Gastroesophageal sphincter (tissue), 4 donors: ENCODE measurements around the gene GORAB. TPM values are rescaled to one million over a fixed set of nuclear protein-coding genes. Genes with fewer than 3 reads are reported as not detected.

Source experiments
- ATAC-seq: fragments of 150-250 bp; one replicate; pipeline ENCODE4 v1.9.1; 2016; ENCODE audit warnings: mild to moderate bottlenecking, moderate library complexity
- H3K27ac ChIP-seq, 4 donors: fragments of 200-600 bp; sonication (generic) in 3 of 4; 1 replicate in 3 of 4; 2 replicates in 1 of 4; pipeline ENCODE4 v1.5.1; 2016 to 2019
- H3K27me3 ChIP-seq: fragments of 200-600 bp; sonication (generic); one replicate; pipeline ENCODE4 v1.5.1; 2019
- H3K36me3 ChIP-seq, 2 donors: fragments of 200-600 bp; sonication (generic); one replicate each; pipeline ENCODE4 v1.5.1; 2019; ENCODE audit warnings: control low read depth in 1 of 2
- H3K4me1 ChIP-seq, 3 donors: fragments of 200-600 bp; sonication (generic); 1 replicate in 2 of 3; 2 replicates in 1 of 3; pipeline ENCODE4 v1.5.1; 2016 to 2019; ENCODE audit warnings: control low read depth in 2 of 3
- H3K4me3 ChIP-seq, 2 donors: fragments of 200-600 bp; sonication (generic); one replicate each; pipeline ENCODE4 v1.5.1; 2019; ENCODE audit warnings: mild to moderate bottlenecking in 1 of 2, moderate library complexity in 1 of 2
- H3K9me3 ChIP-seq, 3 donors: fragments of 200-600 bp; sonication (generic); one replicate each; pipeline ENCODE4 v1.5.1; 2017 to 2019; ENCODE audit warnings: control low read depth in 2 of 3
- EP300 ChIP-seq: sonication (generic); formaldehyde crosslinking; IDR thresholded peaks from one replicate; pipeline ENCODE4 v1.6.1; 2017; ENCODE audit warnings: antibody characterized with exemption, mild to moderate bottlenecking
- POLR2A ChIP-seq, 2 donors: fragments of 450-650 bp; IDR thresholded peaks; one replicate each; pipeline ENCODE4 v1.6.1; 2017; ENCODE audit warnings: antibody characterized with exemption in 2 of 2, mild to moderate bottlenecking in 2 of 2, moderate library complexity in 1 of 2
- POLR2AphosphoS5 ChIP-seq: sonication (generic); formaldehyde crosslinking; IDR thresholded peaks from one replicate; pipeline ENCODE4 v1.6.1; 2017; ENCODE audit warnings: antibody characterized with exemption
- WGBS, 2 donors: methylation state at CpG; one replicate each; pipeline ENCODE4 v1.1.5; 2018; ENCODE audit warnings: low coverage in 1 of 2; 5-methylcytosine and 5-hydroxymethylcytosine counted together
- total RNA-seq, 4 donors: library from RNA; depleted of rRNA; stranded (reverse); fragments of >200 nt; gene quantifications; one replicate each; pipeline ENCODE4 v1.1.0, GENCODE V29; 2016
- TF ChIP-seq, protein P1 (sequence below), 4 experiments: fragments of 200-600 bp in 2 of 4; fragments of 450-650 bp in 2 of 4; sonication (generic) in 1 of 4; IDR thresholded peaks; one replicate each; pipeline ENCODE4 v1.5.1; 2017 to 2019; ENCODE audit warnings: antibody characterized with exemption in 4 of 4, mild to moderate bottlenecking in 2 of 4, moderate library complexity in 2 of 4

Gene GORAB
- total RNA-seq, 4 donors from 2014 or later: 5.9 to 18.0 (median 8.8) TPM

DNA sequence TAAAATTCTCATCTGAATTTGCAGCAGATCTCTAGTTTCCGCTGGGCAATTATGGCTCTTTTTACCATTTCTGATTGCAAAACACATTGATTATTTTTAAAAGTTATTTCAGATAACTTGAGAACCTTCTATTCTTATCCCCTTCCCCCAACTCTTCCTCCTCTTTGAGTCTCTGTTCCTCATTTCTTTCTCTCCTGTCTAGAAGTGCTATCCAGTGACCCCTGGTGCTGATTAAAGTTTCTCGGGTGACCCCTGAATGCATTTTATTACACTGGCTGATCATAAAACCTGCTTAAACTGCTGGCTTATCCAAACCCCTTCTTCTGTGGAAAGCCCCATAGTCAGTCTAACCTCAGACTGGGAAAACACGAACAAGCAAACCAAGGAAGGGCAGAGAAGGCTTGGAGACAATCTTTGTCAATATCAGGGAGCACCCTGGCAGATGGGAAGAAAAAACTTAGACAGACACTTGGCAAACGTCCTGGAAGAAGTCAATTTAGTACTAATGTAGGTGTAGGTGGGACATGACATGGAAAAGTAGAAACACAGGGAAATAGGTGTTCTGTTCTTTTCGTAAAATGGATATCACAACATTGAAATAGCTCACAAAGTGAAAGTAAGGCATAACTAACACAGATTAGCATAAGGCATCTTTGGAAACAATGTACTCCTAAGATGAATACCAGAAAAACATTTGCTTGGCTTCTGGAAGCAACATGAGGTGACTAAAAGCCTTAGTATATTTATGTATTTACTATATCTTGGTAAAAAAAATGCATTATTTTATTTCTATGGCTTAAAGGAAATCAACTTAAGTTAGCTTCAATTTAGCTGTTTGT lies 61.4 kb downstream of the GORAB start:
- 52 to 60% methylated on average over 3 to 4 of the region's 5 CpGs for WGBS, 2 donors
- no peaks in the 10 kb centered on the region for H3K36me3 ChIP-seq
- TF ChIP-seq, protein P1, sequence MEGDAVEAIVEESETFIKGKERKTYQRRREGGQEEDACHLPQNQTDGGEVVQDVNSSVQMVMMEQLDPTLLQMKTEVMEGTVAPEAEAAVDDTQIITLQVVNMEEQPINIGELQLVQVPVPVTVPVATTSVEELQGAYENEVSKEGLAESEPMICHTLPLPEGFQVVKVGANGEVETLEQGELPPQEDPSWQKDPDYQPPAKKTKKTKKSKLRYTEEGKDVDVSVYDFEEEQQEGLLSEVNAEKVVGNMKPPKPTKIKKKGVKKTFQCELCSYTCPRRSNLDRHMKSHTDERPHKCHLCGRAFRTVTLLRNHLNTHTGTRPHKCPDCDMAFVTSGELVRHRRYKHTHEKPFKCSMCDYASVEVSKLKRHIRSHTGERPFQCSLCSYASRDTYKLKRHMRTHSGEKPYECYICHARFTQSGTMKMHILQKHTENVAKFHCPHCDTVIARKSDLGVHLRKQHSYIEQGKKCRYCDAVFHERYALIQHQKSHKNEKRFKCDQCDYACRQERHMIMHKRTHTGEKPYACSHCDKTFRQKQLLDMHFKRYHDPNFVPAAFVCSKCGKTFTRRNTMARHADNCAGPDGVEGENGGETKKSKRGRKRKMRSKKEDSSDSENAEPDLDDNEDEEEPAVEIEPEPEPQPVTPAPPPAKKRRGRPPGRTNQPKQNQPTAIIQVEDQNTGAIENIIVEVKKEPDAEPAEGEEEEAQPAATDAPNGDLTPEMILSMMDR (IDR thresholded peaks at IDR 0.05): no peak
- TF ChIP-seq EP300 (no peak), POLR2A (IDR thresholded peaks at IDR 0.05) (no peak), POLR2AphosphoS5 (no peak)
- H3K9me3 ChIP-seq: peaks cover 0 to 21% (median 0%) of the 10 kb centered on the region in 3 donors
- no peaks in the 10 kb centered on the region for H3K4me1 ChIP-seq
- H3K4me3 ChIP-seq: no peak overlapping the region
- H3K27ac ChIP-seq: no peak overlapping the region
- no peak for ATAC-seq
- H3K27me3 ChIP-seq: peaks cover 5% of the 10 kb centered on the region

DNA sequence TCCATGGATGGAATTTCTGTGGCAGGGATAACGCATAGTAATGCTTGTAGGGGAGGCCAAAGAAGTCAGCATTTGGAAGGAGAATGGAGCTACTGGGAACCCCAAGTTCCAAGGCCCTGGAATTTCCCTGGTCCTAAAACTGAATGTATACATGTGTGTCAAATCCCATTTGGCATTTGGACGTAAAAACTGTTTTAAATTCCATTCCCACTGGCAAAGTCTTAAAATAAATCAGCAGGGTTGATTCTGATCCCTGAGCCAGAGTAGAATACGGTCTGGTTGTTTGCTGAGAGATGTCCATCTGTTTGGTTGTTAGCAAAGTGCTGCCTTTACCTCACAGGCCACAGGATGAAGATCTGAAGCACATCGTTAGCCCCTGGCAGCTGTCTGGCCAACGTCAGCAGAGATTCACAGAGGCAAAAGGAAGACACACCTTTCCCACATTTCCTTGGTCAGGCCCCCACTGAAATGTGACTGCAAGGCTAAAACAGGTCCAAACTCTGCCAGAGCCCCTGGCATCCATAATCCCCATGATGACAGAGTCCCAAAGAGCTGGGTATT lies 62.2 kb downstream of the GORAB start:
- WGBS, 2 donors: 59 to 74% methylated on average over 2 to 5 of the region's 5 CpGs

DNA sequence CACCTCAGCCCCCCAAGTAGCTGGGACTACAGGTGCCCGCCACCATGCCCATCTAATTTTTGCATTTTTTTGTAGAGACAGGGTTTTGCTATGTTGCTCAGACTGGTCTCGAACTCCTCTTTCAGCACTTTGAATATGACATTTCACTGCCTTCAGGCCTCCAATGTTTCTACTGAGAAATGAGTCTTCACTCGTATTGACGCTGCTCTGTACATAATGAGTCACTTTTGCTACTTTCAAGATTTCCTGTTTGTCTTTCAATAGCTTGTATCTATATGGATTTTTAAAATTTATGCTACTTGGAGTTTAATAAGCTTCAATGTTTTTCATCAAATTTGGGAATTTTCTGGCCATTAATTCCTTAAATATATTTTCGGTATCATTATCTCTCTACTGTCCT lies 64.7 kb downstream of the GORAB start:
- TF ChIP-seq POLR2A (IDR thresholded peaks at IDR 0.05) (no peak), EP300 (no peak), POLR2AphosphoS5 (no peak)
- TF ChIP-seq, protein P1 (IDR thresholded peaks at IDR 0.05): no peak
- Histone ChIP-seq H3K9me3 (peaks cover 0 to 25% (median 0%) of the 10 kb centered on the region in 3 donors), H3K27me3 (no peaks in the 10 kb centered on the region), H3K4me1 (no peaks in the 10 kb centered on the region), H3K4me3 (no peak overlapping the region), H3K36me3 (no peaks in the 10 kb centered on the region), H3K27ac (no peak overlapping the region)
- 87 to 88% methylated on average over 5 of the region's 5 CpGs for WGBS, 2 donors
- ATAC-seq: no peak

More for the DNA sequence above, 62.2 kb downstream of the GORAB start:
- H3K4me3 ChIP-seq: no peak overlapping the region
- no peak for ATAC-seq
- H3K4me1 ChIP-seq: no peaks in the 10 kb centered on the region
- H3K27ac ChIP-seq: no peak overlapping the region
- H3K9me3 ChIP-seq: peaks cover 0 to 21% (median 0%) of the 10 kb centered on the region in 3 donors
- no peaks in the 10 kb centered on the region for H3K36me3 ChIP-seq
- H3K27me3 ChIP-seq: no peaks in the 10 kb centered on the region
- TF ChIP-seq POLR2A (IDR thresholded peaks at IDR 0.05): no peak
- TF ChIP-seq EP300: no peak
- TF ChIP-seq, protein P1 (IDR thresholded peaks at IDR 0.05): no peak
- no peak for TF ChIP-seq POLR2AphosphoS5

DNA sequence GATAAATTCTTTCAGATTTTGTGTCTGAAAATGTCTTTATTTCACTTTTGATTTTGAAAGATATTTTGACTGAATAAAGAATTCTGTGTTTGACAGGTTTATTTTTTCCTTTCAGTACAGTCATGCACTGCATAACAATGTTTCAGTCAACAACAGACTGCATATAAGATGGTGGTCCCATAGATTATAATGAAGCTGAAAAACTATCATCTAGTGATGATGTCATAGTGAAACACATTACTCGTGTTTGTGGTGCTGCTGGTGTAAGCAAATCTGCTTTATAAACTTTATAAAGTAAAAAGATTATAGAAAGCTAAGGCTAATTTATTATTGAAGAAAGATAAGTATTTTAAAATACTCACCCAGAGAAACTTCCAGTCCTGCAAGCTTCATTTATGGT lies 66.7 kb downstream of the GORAB start:
- no peak overlapping the region for H3K27ac ChIP-seq
- H3K4me3 ChIP-seq: no peak overlapping the region
- no peak for ATAC-seq
- TF ChIP-seq POLR2AphosphoS5: no peak
- TF ChIP-seq, protein P1 (IDR thresholded peaks at IDR 0.05): no peak
- TF ChIP-seq POLR2A (IDR thresholded peaks at IDR 0.05): no peak
- no peak for TF ChIP-seq EP300
- WGBS, 2 donors: 63 to 72% methylated on average over 1 of the region's 1 CpG
- H3K36me3 ChIP-seq: no peaks in the 10 kb centered on the region
- H3K9me3 ChIP-seq: peaks cover 0 to 29% (median 0%) of the 10 kb centered on the region in 3 donors
- no peaks in the 10 kb centered on the region for H3K4me1 ChIP-seq
- H3K27me3 ChIP-seq: no peaks in the 10 kb centered on the region

DNA sequence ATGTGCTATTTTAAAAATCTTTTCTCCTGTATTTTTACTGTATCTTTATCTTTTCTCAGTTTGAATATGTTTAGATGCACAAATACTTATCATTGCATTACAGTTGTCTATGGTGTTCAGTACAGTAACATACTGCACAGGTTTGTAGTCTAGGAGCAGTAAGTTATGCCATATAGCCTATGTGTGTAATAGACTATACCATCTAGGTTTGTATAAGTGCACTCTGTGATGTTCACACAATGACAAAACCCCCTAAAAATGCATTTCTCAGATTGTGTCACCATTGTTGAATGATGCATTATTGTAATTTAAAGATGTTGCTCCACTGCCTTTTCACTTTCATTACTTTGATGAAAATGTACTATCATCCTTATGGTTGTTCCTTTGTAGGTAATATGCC lies 67.1 kb downstream of the GORAB start:
- Histone ChIP-seq H3K4me1 (no peaks in the 10 kb centered on the region), H3K4me3 (no peak overlapping the region), H3K27ac (no peak overlapping the region), H3K9me3 (peaks cover 0 to 29% (median 0%) of the 10 kb centered on the region in 3 donors), H3K27me3 (no peaks in the 10 kb centered on the region), H3K36me3 (no peaks in the 10 kb centered on the region)
- TF ChIP-seq POLR2A (IDR thresholded peaks at IDR 0.05): no peak
- no peak for TF ChIP-seq POLR2AphosphoS5
- TF ChIP-seq, protein P1 (IDR thresholded peaks at IDR 0.05): no peak
- no peak for TF ChIP-seq EP300
- no peak for ATAC-seq
